Measurements from ENCODE around the gene PDCD4.

Gene PDCD4

GRCh38 chr10:110859206-110859972 lies 12.3 kb upstream of the PDCD4 start:
- TF ChIP-seq Cebpa-rat (IDR thresholded peaks at IDR 0.05) = no peak
- Histone ChIP-seq H3K9ac (no peak overlapping the region), H3K27me3 (no peaks in the 10 kb centered on the region), H3K4me1 (peaks cover 70% of the 10 kb centered on the region), H3K36me3 (no peaks in the 10 kb centered on the region), H3K4me3 (no peak overlapping the region), H3K4me2 (peak overlapping the region; percentile 77), H3K27ac (peak overlapping the region; percentile 91), H3K9me3 (no peaks in the 10 kb centered on the region), H4K20me1 (no peaks in the 10 kb centered on the region)

- Histone ChIP-seq H3K27me3 (no peaks in the 10 kb centered on the region), H3K36me3 (no peaks in the 10 kb centered on the region), H3K9me3 (no peaks in the 10 kb centered on the region), H3K4me3 (no peak overlapping the region), H3K9ac (no peak overlapping the region), H3K4me2 (peak overlapping the region; percentile 77), H4K20me1 (no peaks in the 10 kb centered on the region), H3K27ac (peak overlapping the region; percentile 91), H3K4me1 (peaks cover 76% of the 10 kb centered on the region)
- TF ChIP-seq Cebpa-rat (IDR thresholded peaks at IDR 0.05) = no peak
These were observed 11.8 kb upstream of the PDCD4 start for GRCh38 chr10:110859973-110860376.

- H3K4me3 ChIP-seq = no peak overlapping the region
- H3K27me3 ChIP-seq = no peaks in the 10 kb centered on the region
- peak overlapping the region; percentile 77 for H3K4me2 ChIP-seq
- no peaks in the 10 kb centered on the region for H3K9me3 ChIP-seq
- H3K4me1 ChIP-seq = peaks cover 83% of the 10 kb centered on the region
- H4K20me1 ChIP-seq = no peaks in the 10 kb centered on the region
- H3K27ac ChIP-seq = peak overlapping the region; percentile 91
- TF ChIP-seq Cebpa-rat (IDR thresholded peaks at IDR 0.05) = no peak
- no peaks in the 10 kb centered on the region for H3K36me3 ChIP-seq
- H3K9ac ChIP-seq = peak overlapping the region; percentile 23
These were observed 11.0 kb upstream of the PDCD4 start for GRCh38 chr10:110860576-110861241.

GRCh38 chr10:110861476-110861875 lies 10.3 kb upstream of the PDCD4 start:
- Histone ChIP-seq H3K36me3 (no peaks in the 10 kb centered on the region), H3K4me1 (peaks cover 85% of the 10 kb centered on the region), H3K4me2 (peak overlapping the region; percentile 77), H3K27me3 (no peaks in the 10 kb centered on the region), H3K4me3 (no peak overlapping the region), H3K9me3 (no peaks in the 10 kb centered on the region), H3K27ac (peak overlapping the region; percentile 91), H3K9ac (0 out of 2 replicates have a peak overlapping the region, but pooled peaks have one; percentile 23), H4K20me1 (no peaks in the 10 kb centered on the region)
- TF ChIP-seq Cebpa-rat (IDR thresholded peaks at IDR 0.05) = no peak

GRCh38 chr10:110861930-110862649 lies 9.6 kb upstream of the PDCD4 start:
- Histone ChIP-seq H3K9me3 (no peaks in the 10 kb centered on the region), H3K27me3 (no peaks in the 10 kb centered on the region), H3K4me3 (no peak overlapping the region), H4K20me1 (no peaks in the 10 kb centered on the region), H3K27ac (no peak overlapping the region; the same call in 1 of the 2 replicates), H3K9ac (no peak overlapping the region), H3K4me2 (peak overlapping the region; percentile 63; the same call in 1 of the 2 replicates), H3K4me1 (peaks cover 86% of the 10 kb centered on the region), H3K36me3 (no peaks in the 10 kb centered on the region)
- TF ChIP-seq Cebpa-rat (IDR thresholded peaks at IDR 0.05) = no peak

- no peak for TF ChIP-seq Cebpa-rat (IDR thresholded peaks at IDR 0.05)
- H3K27me3 ChIP-seq = no peaks in the 10 kb centered on the region
- H3K4me3 ChIP-seq = no peak overlapping the region
- no peak overlapping the region; the same call in 1 of the 2 replicates for H3K27ac ChIP-seq
- H3K4me1 ChIP-seq = peaks cover 86% of the 10 kb centered on the region
- no peaks in the 10 kb centered on the region for H3K9me3 ChIP-seq
- no peaks in the 10 kb centered on the region for H3K36me3 ChIP-seq
- H3K9ac ChIP-seq = no peak overlapping the region
- peak overlapping the region; percentile 63 for H3K4me2 ChIP-seq
- no peaks in the 10 kb centered on the region for H4K20me1 ChIP-seq
These were observed 8.8 kb upstream of the PDCD4 start for GRCh38 chr10:110862961-110863360.

GRCh38 chr10:110863361-110863760 lies 8.4 kb upstream of the PDCD4 start:
- Histone ChIP-seq H3K9me3 (no peaks in the 10 kb centered on the region), H3K9ac (no peak overlapping the region), H3K4me1 (peaks cover 86% of the 10 kb centered on the region), H3K4me2 (peak overlapping the region; percentile 63), H3K4me3 (no peak overlapping the region), H3K27ac (peak overlapping the region; percentile 80; the same call in 1 of the 2 replicates), H3K36me3 (no peaks in the 10 kb centered on the region), H4K20me1 (no peaks in the 10 kb centered on the region), H3K27me3 (no peaks in the 10 kb centered on the region)
- TF ChIP-seq Cebpa-rat (IDR thresholded peaks at IDR 0.05) = no peak

- Histone ChIP-seq H3K27ac (peak overlapping the region; percentile 80; the same call in 1 of the 2 replicates), H3K27me3 (no peaks in the 10 kb centered on the region), H3K4me3 (no peak overlapping the region), H3K9me3 (no peaks in the 10 kb centered on the region), H3K36me3 (no peaks in the 10 kb centered on the region), H3K4me2 (peak overlapping the region; percentile 63), H3K9ac (no peak overlapping the region), H4K20me1 (no peaks in the 10 kb centered on the region), H3K4me1 (peaks cover 86% of the 10 kb centered on the region)
- no peak for TF ChIP-seq Cebpa-rat (IDR thresholded peaks at IDR 0.05)
These were observed 7.8 kb upstream of the PDCD4 start for GRCh38 chr10:110863956-110864355.

GRCh38 chr10:110864662-110865140 lies 7.0 kb upstream of the PDCD4 start:
- peak overlapping the region; percentile 80 for H3K27ac ChIP-seq
- H3K36me3 ChIP-seq = no peaks in the 10 kb centered on the region
- H3K9me3 ChIP-seq = no peaks in the 10 kb centered on the region
- peak overlapping the region; percentile 13; the same call in 1 of the 2 replicates for H3K9ac ChIP-seq
- peak overlapping the region; percentile 63 for H3K4me2 ChIP-seq
- no peak overlapping the region; the same call in 1 of the 2 replicates for H3K4me3 ChIP-seq
- TF ChIP-seq Cebpa-rat (IDR thresholded peaks at IDR 0.05) = no peak
- H4K20me1 ChIP-seq = no peaks in the 10 kb centered on the region
- no peaks in the 10 kb centered on the region for H3K27me3 ChIP-seq
- H3K4me1 ChIP-seq = peaks cover 86% of the 10 kb centered on the region

All from BLaER1 (cell line).